Natural killer cell treated with Interleukin-12 subunit alpha and Interleukin-12 subunit beta and Interleukin-15 and Interleukin-18, amount 100 ng/mL, for 72 hours (primary cell): ENCODE data around the gene SCML2. TPM values are rescaled to one million over a fixed set of nuclear protein-coding genes. Genes with fewer than 3 reads are reported as not detected.
"Not testable (repeated sequence)": the region's sequence is repeated elsewhere in the genome, so short reads cannot be mapped to it uniquely, and the experiment has no call there.

Source experiments
- ATAC-seq, 2 donors: fragments of 150-1000 bp; cut with Tn5 transposase in 1 of 2; sonication (Bioruptor Pico), chemical (Tn5 transposase) in 1 of 2; 2 replicates each; pipeline ENCODE4 v1.10.0; 2021
- DNase-seq: peaks from one replicate; pipeline ENCODE4 v3.0.0; 2022; ENCODE audit warnings: low spot score
- H3K27ac Mint-ChIP-seq, 2 donors: 1 replicate in 1 of 2; 2 replicates in 1 of 2; pipeline ENCODE4 v1.8.0; 2022; ENCODE audit warnings: mixed read lengths in 2 of 2, mild to moderate bottlenecking in 1 of 2, moderate library complexity in 1 of 2
- H3K27me3 Mint-ChIP-seq, 2 donors: 1 replicate in 1 of 2; 2 replicates in 1 of 2; pipeline ENCODE4 v1.8.0; 2022; ENCODE audit warnings: mixed read lengths in 2 of 2
- H3K36me3 Mint-ChIP-seq: one replicate; pipeline ENCODE4 v1.8.0; 2022; ENCODE audit warnings: mixed read lengths
- H3K4me1 Mint-ChIP-seq, 2 donors: 1 replicate in 1 of 2; 2 replicates in 1 of 2; pipeline ENCODE4 v1.8.0; 2022; ENCODE audit warnings: low read depth in 2 of 2, mixed read lengths in 2 of 2, mild to moderate bottlenecking in 1 of 2
- H3K4me3 Mint-ChIP-seq: one replicate; pipeline ENCODE4 v1.8.0; 2022; ENCODE audit warnings: mixed read lengths
- H3K9me3 Mint-ChIP-seq: 2 replicates; pipeline ENCODE4 v1.8.0; 2022; ENCODE audit warnings: mixed read lengths
- total RNA-seq, 2 donors: library from RNA; stranded (reverse); gene quantifications; one replicate each; pipeline ENCODE4 v1.2.3, GENCODE V29; 2022

Gene SCML2
- total RNA-seq, 2 donors from 2014 or later, result 1.2 to 2.0 TPM

DNA sequence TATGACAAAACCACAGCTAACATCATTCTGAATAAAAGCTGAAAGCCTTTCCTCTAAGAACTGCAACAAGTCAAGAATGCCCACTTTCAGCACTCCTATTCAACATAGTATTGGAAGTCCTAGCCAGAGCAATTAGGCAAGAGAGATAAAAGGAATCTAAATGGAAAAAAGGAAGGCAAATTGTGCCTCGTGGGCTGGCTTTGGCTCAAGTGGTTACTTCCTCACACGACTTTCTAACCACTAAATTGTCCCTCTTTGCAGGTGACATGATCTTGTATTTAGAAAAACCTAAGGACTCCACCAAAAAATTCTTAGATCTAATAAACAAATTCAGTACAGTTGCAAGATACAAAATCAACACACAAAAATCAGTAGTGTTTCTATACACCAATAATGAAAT is 57.2 kb downstream of the SCML2 start:
- ATAC-seq, result no peak
- Mint-ChIP-seq H3K4me1 (no peaks in the 10 kb centered on the region), H3K27me3 (no peaks in the 10 kb centered on the region), H3K36me3 (peaks cover 12% of the 10 kb centered on the region), H3K4me3 (no peak overlapping the region), H3K27ac (no peak overlapping the region), H3K9me3 (peaks cover 4% of the 10 kb centered on the region)
- DNase-seq, result no peak

DNA sequence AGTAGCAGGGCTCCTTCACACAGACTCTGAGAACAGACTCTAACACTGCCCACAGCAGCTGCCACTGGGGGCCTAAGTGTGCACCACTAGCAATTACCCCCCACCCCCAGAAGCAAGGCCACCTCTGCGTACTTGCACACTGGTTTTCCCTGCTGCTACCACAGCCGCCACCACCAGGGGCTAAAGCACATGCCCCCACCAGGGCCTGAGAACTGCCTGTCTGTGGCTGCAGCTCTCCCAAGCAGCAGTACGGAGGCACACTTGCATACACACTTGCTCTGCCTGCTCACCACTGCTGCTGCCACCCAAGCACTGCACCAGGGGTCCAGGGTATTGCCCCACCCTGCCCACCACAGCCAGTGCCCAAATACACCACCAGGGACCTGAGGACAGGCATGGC is 59.6 kb downstream of the SCML2 start:
- H3K36me3 Mint-ChIP-seq, result peaks cover 12% of the 10 kb centered on the region
- ATAC-seq (peak in 1 of 2 donors; percentile 45), DNase-seq (no peak)
- H3K4me3 Mint-ChIP-seq, result no peak overlapping the region
- no peaks in the 10 kb centered on the region for H3K27me3 Mint-ChIP-seq
- no peak overlapping the region for H3K27ac Mint-ChIP-seq
- peaks cover 4% of the 10 kb centered on the region for H3K9me3 Mint-ChIP-seq
- H3K4me1 Mint-ChIP-seq, result no peaks in the 10 kb centered on the region

DNA sequence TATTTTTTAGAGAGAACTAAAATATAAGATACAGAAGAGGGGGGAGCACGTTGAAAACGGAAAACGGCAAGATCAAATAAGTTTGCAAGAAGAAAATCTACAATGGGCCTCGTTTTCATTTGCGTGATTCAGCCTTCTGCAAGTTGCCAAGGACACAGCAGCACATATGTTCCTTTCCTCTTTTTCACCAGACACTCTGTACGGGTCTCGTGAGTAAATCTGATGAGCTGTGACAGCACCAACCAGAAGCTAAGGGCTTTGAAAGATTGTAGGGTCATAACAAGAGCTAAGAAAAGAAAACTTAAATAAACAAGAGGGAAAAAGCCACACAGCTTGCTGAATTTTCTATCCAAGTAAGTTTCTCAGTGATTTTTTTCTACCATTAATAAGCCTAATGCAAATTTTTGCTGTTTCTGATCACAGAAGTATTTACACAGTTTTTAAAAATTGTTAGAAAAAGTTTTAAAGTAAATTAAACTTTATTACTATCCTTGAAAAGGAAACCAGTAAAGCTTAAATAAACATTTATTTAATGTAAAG is 63.4 kb downstream of the SCML2 start:
- DNase-seq (no peak), ATAC-seq (no peak)
- H3K36me3 Mint-ChIP-seq, result peaks cover 3% of the 10 kb centered on the region
- no peak overlapping the region for H3K27ac Mint-ChIP-seq
- H3K9me3 Mint-ChIP-seq, result no peaks in the 10 kb centered on the region
- no peaks in the 10 kb centered on the region for H3K4me1 Mint-ChIP-seq
- H3K27me3 Mint-ChIP-seq, result no peaks in the 10 kb centered on the region
- H3K4me3 Mint-ChIP-seq, result no peak overlapping the region

DNA sequence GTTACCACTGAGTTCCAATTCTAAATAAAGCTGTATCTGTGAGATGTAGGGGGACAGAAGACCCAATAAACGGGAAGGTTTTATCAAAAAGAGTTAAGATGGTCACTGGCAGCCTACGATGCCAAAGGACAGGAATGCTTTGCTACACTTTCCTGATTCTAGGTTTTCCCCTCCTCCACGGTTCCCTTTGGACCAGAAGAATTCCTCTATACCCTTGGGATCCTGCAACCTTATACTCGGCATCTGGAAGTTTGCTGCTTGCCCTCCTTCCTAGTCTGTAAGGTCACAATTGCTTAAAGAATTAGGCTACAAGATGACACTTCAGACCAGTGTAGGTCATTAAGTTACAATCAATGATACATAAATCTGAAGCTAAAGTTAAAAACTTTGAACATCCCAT is 64.3 kb downstream of the SCML2 start:
- ATAC-seq (no peak), DNase-seq (no peak)
- no peak overlapping the region for H3K27ac Mint-ChIP-seq
- peaks cover 2% of the 10 kb centered on the region for H3K9me3 Mint-ChIP-seq
- H3K36me3 Mint-ChIP-seq, result no peaks in the 10 kb centered on the region
- no peak overlapping the region for H3K4me3 Mint-ChIP-seq
- no peaks in the 10 kb centered on the region for H3K4me1 Mint-ChIP-seq
- H3K27me3 Mint-ChIP-seq, result peaks cover 0 to 2% of the 10 kb centered on the region in 2 donors

DNA sequence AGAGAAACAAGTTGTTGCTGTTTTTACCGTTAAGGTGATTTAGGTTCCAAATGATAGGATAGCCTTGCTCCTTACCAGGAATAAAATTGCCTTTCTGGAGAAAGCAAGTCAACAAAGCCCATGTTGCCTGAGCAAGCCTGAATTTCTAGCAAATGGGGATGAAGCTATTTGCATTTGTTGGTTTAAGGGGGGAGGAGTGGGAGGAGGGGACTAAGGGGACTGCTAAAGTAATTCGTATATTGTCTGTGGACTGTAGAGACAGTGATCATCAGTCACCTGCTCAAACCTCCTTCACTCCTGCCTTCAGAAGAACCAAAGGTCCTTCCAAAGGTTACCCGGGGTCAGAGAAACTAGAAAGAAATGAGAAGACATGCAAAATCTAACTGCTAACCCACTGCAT is 65.8 kb downstream of the SCML2 start:
- Mint-ChIP-seq H3K9me3 (peaks cover 3% of the 10 kb centered on the region), H3K27ac (no peak overlapping the region), H3K4me1 (no peaks in the 10 kb centered on the region), H3K4me3 (no peak overlapping the region), H3K36me3 (no peaks in the 10 kb centered on the region), H3K27me3 (peaks cover 0 to 3% of the 10 kb centered on the region in 2 donors)
- ATAC-seq (no peak), DNase-seq (no peak)

DNA sequence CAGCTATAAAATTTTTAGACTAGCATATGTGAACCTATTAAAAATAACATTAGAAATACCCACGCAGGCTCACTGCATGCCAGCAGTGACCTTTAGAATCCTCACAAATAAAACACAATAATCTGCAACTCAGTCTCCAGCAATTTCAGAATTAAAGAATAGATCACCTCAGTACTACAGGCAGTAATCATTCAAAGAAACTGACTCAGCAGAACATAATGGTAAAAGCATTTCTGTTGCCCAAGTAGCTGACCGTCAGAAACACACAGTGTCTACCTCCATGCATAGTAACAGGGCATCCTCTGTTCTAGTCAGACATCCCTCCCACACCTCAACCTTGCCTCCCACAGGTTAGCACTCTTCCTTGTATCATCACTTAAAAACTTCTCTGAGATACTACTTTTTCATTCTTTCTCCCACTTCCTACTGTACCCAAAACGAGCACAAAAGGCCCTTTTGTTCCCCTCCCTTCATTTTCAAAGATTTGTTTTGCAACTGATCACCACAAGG is 68.1 kb downstream of the SCML2 start:
- Mint-ChIP-seq H3K4me1 (no peaks in the 10 kb centered on the region), H3K27ac (no peak overlapping the region), H3K9me3 (peaks cover 3% of the 10 kb centered on the region), H3K4me3 (no peak overlapping the region), H3K36me3 (no peaks in the 10 kb centered on the region), H3K27me3 (peaks cover 0 to 3% of the 10 kb centered on the region in 2 donors)
- ATAC-seq, result no peak
- no peak for DNase-seq

DNA sequence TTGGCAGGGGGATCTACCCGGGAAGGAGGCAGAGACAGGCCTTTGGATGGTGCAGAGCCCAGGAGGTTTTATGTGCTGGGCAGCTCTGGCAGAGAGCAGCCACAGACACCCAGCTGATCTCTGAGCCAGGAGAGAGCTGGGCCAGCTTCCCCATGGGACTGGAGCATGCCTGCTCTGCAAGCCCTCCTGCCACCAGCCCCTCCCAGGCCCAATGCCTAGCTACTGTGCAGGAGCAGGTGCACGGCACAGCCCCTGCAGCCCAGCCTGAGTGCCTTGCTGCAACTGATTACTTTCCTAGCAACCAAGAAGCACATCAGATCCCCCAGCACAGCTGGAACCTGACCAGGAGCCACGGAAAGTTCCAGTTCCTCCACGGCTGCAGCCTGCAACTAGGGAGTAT is 76.0 kb downstream of the SCML2 start:
- peaks cover 7% of the 10 kb centered on the region for H3K9me3 Mint-ChIP-seq
- DNase-seq, result no peak
- no peaks in the 10 kb centered on the region for H3K27me3 Mint-ChIP-seq
- H3K36me3 Mint-ChIP-seq, result peaks cover 8% of the 10 kb centered on the region
- no peak for ATAC-seq
- H3K4me1 Mint-ChIP-seq, result no peaks in the 10 kb centered on the region
- H3K27ac Mint-ChIP-seq, result no peak overlapping the region
- no peak overlapping the region for H3K4me3 Mint-ChIP-seq

DNA sequence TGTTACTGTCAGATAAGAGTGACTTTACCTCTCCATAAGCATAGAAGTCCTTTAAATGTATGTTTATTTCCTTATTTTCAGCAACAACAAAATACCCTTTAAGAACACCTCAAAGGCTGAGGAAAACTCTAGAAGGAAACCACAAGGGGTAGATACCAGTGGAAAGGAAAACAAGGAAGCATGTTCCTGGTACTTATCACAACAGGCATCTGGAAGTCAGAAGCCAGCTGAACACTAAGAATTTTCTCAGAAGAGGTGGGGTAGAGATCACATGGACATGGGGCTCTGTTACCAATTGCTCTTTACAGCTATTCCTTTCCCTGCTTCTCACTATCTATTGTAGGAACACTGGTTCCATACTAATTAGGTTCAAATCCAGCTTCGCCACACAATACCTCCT is 82.3 kb downstream of the SCML2 start:
- Mint-ChIP-seq H3K27me3 (peaks cover 0 to 7% of the 10 kb centered on the region in 2 donors), H3K36me3 (no peaks in the 10 kb centered on the region), H3K9me3 (no peaks in the 10 kb centered on the region), H3K27ac (no peak overlapping the region), H3K4me3 (no peak overlapping the region), H3K4me1 (no peaks in the 10 kb centered on the region)
- DNase-seq, result no peak
- no peak for ATAC-seq

DNA sequence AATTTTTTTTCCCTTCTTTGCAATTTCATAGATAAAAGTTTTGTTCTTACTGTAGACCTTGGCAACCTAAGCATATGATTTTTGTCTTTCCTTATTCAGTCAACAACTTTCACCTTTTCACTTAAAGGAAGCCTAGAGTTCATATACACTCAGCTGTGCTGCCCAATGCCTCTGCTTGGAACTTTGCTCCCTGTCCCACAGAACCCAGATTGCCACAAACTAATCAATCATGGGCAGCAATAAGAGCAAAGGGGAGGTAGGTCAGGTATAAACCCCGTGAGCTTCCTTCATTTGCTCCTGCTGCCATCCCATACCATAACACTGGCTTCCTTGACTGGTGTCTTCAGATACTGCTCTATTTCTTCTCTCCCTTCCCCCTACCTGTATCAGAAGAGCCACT is 82.8 kb downstream of the SCML2 start:
- no peak for ATAC-seq

DNA sequence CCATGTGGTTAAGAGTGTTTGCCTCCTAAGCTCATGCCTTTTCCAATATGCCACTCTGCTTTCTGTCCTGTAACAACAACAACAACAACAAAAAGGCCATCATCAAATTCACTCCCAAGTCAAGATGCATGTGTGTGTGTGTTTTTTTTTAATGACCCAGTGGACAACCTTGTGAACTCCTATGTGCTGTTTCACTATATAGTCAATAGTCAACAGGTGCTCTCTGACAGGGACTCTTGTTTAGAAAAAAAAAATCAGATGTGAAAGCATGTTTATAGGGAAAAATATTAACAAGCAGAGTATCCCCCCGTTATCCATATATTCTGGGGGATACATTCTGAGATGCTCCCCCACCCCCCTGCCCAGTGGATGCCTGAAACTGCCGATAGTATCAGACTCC is 83.2 kb downstream of the SCML2 start:
- H3K4me1 Mint-ChIP-seq, result no peaks in the 10 kb centered on the region
- H3K9me3 Mint-ChIP-seq, result no peaks in the 10 kb centered on the region
- H3K36me3 Mint-ChIP-seq, result no peaks in the 10 kb centered on the region
- ATAC-seq (no peak), DNase-seq (no peak)
- H3K27me3 Mint-ChIP-seq, result peaks cover 0 to 7% of the 10 kb centered on the region in 2 donors
- no peak overlapping the region for H3K27ac Mint-ChIP-seq
- no peak overlapping the region for H3K4me3 Mint-ChIP-seq

More for the DNA sequence above, 82.8 kb downstream of the SCML2 start:
- no peaks in the 10 kb centered on the region for H3K9me3 Mint-ChIP-seq
- H3K36me3 Mint-ChIP-seq, result no peaks in the 10 kb centered on the region
- no peaks in the 10 kb centered on the region for H3K4me1 Mint-ChIP-seq
- peaks cover 0 to 7% of the 10 kb centered on the region in 2 donors for H3K27me3 Mint-ChIP-seq
- no peak for DNase-seq
- H3K4me3 Mint-ChIP-seq, result no peak overlapping the region
- H3K27ac Mint-ChIP-seq, result no peak overlapping the region

DNA sequence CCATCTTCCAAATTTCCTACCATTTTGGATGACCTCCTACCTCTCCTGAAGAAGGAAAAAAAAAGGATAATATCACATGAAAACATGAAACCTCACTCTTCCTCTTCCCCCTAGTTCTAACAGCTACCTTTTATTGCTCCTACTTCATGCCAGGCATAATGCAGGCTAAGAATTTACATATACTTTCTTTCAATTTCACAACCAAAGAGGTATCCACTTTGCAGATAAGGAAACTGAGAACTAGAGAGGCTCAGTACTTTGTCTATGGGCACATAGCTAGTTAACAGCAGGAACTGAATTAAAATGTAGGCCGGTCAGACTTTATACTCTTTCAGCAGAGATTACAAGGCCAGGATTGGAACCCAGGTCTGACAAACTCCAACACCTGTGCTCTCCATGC is 99.4 kb downstream of the SCML2 start:
- Mint-ChIP-seq H3K27ac (no peak overlapping the region), H3K9me3 (no peaks in the 10 kb centered on the region), H3K4me3 (no peak overlapping the region), H3K27me3 (no peaks in the 10 kb centered on the region), H3K36me3 (no peaks in the 10 kb centered on the region), H3K4me1 (no peaks in the 10 kb centered on the region)
- no peak for DNase-seq
- no peak for ATAC-seq

DNA sequence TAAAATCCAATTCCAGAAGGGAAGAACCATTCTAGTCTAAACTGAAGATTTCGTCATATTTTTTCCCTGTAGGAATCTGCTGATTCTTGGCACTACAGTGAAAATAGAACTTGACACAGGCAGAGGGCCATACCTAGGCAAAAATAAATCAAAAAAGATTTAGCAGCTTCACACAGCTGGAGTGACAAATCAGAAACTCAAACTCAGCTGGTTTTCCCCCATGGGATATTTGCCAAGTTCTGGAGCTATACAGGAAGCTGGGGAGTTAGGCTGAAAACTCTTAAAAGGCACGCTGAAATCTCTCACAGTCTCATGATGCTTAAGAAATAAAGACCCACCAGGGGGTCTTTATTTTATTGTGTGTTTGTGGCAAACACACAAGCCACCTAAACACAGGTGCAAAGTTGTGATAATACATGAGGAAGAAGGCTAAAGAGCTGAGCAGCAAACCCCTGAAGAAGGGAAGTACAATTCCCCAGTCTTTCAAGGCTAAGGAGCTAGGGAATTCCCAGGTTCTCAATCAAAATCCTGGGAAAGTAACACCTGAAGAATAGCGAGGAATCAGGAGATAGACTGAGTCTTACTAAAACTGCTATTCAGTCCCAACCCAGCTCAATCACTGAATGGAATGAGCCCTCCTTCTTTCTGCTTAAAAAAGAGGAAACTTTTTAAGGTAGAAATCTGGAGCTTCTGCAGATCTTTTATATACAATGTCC is 101.7 kb downstream of the SCML2 start:
- Mint-ChIP-seq H3K27ac (no peak overlapping the region), H3K9me3 (no peaks in the 10 kb centered on the region), H3K36me3 (no peaks in the 10 kb centered on the region), H3K27me3 (no peaks in the 10 kb centered on the region), H3K4me1 (peaks cover 0 to 2% of the 10 kb centered on the region in 2 donors), H3K4me3 (no peak overlapping the region)
- DNase-seq (no peak), ATAC-seq (no peak)

DNA sequence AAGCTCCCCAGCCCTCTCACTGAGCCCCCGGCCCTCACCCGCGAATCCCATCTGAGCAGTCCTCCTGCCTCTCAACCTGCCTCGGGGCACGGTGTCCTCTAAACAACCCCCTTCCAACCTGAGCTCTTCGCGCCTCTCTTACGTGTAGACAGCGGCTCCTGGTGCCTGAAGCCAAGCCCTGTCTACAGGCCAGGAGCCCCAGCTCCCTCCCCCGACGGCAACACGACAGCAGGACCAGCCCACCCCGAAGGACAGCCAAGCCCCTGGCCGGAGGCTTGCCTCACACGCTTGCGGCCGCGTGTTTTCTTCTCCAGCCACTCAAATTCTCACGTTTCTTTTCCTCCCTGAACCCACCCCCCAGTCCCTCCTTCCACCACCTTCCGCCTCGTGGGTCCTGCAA is 124.8 kb downstream of the SCML2 start:
- H3K27ac Mint-ChIP-seq, ATAC-seq, H3K4me1 Mint-ChIP-seq, H3K4me3 Mint-ChIP-seq, H3K36me3 Mint-ChIP-seq, DNase-seq, H3K9me3 Mint-ChIP-seq, H3K27me3 Mint-ChIP-seq: not testable (repeated sequence)

DNA sequence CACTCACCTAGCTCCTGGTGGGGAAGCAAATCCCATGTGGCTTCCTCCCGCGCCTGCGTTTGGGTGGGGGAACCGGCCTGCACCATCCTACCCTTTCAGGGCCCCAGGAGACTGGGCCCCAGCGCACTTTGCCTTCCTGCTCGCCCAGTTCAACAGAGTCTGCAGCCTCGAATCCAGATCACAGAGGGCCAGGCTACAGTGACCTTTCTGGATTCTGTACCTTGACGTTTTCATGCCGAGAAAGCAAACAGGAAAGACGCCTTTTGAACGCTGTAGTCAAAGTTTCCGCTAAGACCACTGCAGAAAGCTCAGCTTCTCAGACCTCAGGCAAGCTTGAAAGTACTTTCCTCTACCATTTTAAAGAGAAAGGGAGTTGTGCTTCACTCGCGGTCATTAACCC is 126.4 kb downstream of the SCML2 start:
- H3K4me3 Mint-ChIP-seq, result no peak overlapping the region
- no peaks in the 10 kb centered on the region for H3K27me3 Mint-ChIP-seq
- H3K9me3 Mint-ChIP-seq, result no peaks in the 10 kb centered on the region
- no peak for ATAC-seq
- H3K27ac Mint-ChIP-seq, result no peak overlapping the region
- H3K36me3 Mint-ChIP-seq, result no peaks in the 10 kb centered on the region
- no peaks in the 10 kb centered on the region for H3K4me1 Mint-ChIP-seq
- DNase-seq, result no peak

DNA sequence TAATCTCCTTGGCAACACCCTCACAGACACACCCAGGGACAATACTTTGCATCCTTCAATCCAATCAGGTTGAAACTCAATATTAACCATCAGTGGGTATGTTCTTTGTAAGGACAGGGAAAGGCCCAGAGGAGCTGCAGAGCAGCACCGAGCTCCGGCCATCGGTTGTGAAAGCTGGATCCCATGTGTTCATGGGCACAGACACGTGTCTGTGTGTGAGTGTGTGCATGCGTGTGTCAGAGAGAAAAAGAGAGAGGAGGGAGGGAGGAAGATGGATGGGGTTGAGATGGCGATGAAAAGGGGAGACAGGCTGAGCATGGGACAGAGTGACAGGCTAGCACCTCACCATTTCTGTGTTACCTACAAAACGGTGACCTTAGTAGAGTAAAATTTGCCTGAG is 127.0 kb downstream of the SCML2 start:
- H3K4me3 Mint-ChIP-seq, result no peak overlapping the region
- DNase-seq (no peak), ATAC-seq (no peak)
- H3K4me1 Mint-ChIP-seq, result no peaks in the 10 kb centered on the region
- H3K9me3 Mint-ChIP-seq, result no peaks in the 10 kb centered on the region
- no peaks in the 10 kb centered on the region for H3K27me3 Mint-ChIP-seq
- no peaks in the 10 kb centered on the region for H3K36me3 Mint-ChIP-seq
- no peak overlapping the region for H3K27ac Mint-ChIP-seq
